ENCODE data around the gene UGT1A7.

Gene UGT1A7

GRCh38 chr2:233801357-233802131 lies 119.8 kb downstream of the UGT1A7 start:
- DNase-seq = peak; percentile 49

- DNase-seq = peak; percentile 38
Observed at GRCh38 chr2:233802132-233802815, 120.6 kb downstream of the UGT1A7 start.

- DNase-seq = peak; percentile 42
Observed at GRCh38 chr2:233803292-233803911, 121.7 kb downstream of the UGT1A7 start.

GRCh38 chr2:233803994-233804393 lies 122.3 kb downstream of the UGT1A7 start:
- peak; percentile 41 for DNase-seq

GRCh38 chr2:233807215-233807865 lies 125.6 kb downstream of the UGT1A7 start:
- peak; percentile 38 for DNase-seq

GRCh38 chr2:233807966-233808935 lies 126.5 kb downstream of the UGT1A7 start:
- peak; percentile 35 for DNase-seq

- DNase-seq = peak; percentile 35
Observed at GRCh38 chr2:233810385-233810784, 128.7 kb downstream of the UGT1A7 start.

- DNase-seq = no peak
Observed at GRCh38 chr2:233811087-233811486, 129.4 kb downstream of the UGT1A7 start.

GRCh38 chr2:233811732-233812131 lies 130.0 kb downstream of the UGT1A7 start:
- peak; percentile 30 for DNase-seq

GRCh38 chr2:233813236-233814055 lies 131.7 kb downstream of the UGT1A7 start:
- DNase-seq = peak; percentile 32

GRCh38 chr2:233814056-233814835 lies 132.5 kb downstream of the UGT1A7 start:
- DNase-seq = peak; percentile 21

GRCh38 chr2:233815861-233816260 lies 134.2 kb downstream of the UGT1A7 start:
- no peak for DNase-seq

- DNase-seq = no peak
Observed at GRCh38 chr2:233816334-233816733, 134.6 kb downstream of the UGT1A7 start.

GRCh38 chr2:233816771-233817170 lies 135.1 kb downstream of the UGT1A7 start:
- DNase-seq = no peak

- no peak for DNase-seq
Observed at GRCh38 chr2:233817361-233817911, 135.7 kb downstream of the UGT1A7 start.

- peak; percentile 46 for DNase-seq
Observed at GRCh38 chr2:233817995-233818638, 136.4 kb downstream of the UGT1A7 start.

- no peak for DNase-seq
Observed at GRCh38 chr2:233818639-233819621, 137.2 kb downstream of the UGT1A7 start.

Measured in activated CD8-positive, alpha-beta memory T cell treated with anti-CD3 and anti-CD28 coated beads for 24 hours (primary cell).